ENCODE results near the gene RAD54L2. TPM values are rescaled to one million over a fixed set of nuclear protein-coding genes. Genes with fewer than 3 reads are reported as not detected.

The RAD54L2 gene
- total RNA-seq, 4 donors from 2014 or later, result 8.1 to 18.7 (median 13.4) TPM

GRCh38 chr3:51580418-51580817 lies 41.9 kb downstream of the RAD54L2 start:
- Histone ChIP-seq H3K36me3 (peaks cover 0 to 15% (median 0%) of the 10 kb centered on the region in 3 donors), H3K27ac (no peak overlapping the region), H3K4me3 (no peak overlapping the region), H3K4me1 (no peaks in the 10 kb centered on the region), H3K9me3 (no peaks in the 10 kb centered on the region), H3K27me3 (no peaks in the 10 kb centered on the region)
- WGBS, 2 donors, result 75 to 83% methylated on average over 1 to 2 of the region's 2 CpGs
- intact Hi-C loops (cut with DNase I), result no loop called here
- DNase-seq, result no peak
- TF ChIP-seq POLR2A (IDR thresholded peaks at IDR 0.05), result no peak
- TF ChIP-seq, protein P1, sequence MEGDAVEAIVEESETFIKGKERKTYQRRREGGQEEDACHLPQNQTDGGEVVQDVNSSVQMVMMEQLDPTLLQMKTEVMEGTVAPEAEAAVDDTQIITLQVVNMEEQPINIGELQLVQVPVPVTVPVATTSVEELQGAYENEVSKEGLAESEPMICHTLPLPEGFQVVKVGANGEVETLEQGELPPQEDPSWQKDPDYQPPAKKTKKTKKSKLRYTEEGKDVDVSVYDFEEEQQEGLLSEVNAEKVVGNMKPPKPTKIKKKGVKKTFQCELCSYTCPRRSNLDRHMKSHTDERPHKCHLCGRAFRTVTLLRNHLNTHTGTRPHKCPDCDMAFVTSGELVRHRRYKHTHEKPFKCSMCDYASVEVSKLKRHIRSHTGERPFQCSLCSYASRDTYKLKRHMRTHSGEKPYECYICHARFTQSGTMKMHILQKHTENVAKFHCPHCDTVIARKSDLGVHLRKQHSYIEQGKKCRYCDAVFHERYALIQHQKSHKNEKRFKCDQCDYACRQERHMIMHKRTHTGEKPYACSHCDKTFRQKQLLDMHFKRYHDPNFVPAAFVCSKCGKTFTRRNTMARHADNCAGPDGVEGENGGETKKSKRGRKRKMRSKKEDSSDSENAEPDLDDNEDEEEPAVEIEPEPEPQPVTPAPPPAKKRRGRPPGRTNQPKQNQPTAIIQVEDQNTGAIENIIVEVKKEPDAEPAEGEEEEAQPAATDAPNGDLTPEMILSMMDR (IDR thresholded peaks at IDR 0.05), result no peak

- no peak for TF ChIP-seq POLR2A (IDR thresholded peaks at IDR 0.05)
- TF ChIP-seq, protein P1 (IDR thresholded peaks at IDR 0.05), result no peak
- no peak for DNase-seq
- no peak overlapping the region for H3K27ac ChIP-seq
- peaks cover 0 to 15% (median 0%) of the 10 kb centered on the region in 3 donors for H3K36me3 ChIP-seq
- H3K4me3 ChIP-seq, result no peak overlapping the region
- 80 to 100% methylated on average over 1 to 4 of the region's 4 CpGs for WGBS, 2 donors
- no peaks in the 10 kb centered on the region for H3K9me3 ChIP-seq
- intact Hi-C loops (cut with DNase I), result no loop called here
- no peaks in the 10 kb centered on the region for H3K27me3 ChIP-seq
- H3K4me1 ChIP-seq, result no peaks in the 10 kb centered on the region
Measured at GRCh38 chr3:51581524-51581923, 43.0 kb downstream of the RAD54L2 start.

DNA sequence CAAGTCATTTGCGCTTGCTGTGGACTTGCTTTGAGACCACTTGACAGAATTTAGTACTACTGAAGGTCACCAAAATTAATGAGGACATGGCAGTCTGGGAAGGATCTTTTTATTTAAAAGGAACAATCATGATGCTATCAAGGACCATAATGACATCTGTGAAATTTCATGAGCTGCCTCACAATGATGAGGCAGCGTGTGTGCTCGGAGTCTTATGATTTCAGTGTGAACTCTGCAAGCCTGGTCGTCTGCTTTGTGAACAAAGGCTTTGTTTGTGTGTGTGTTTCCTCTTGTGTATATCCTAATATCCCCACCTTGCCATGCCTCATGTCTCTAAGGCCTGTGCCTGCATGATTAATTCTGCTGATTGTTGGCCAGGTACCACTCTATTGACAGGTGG lies 46.7 kb downstream of the RAD54L2 start:
- Histone ChIP-seq H3K4me3 (no peak overlapping the region), H3K36me3 (peaks cover 0 to 5% (median 0%) of the 10 kb centered on the region in 3 donors), H3K4me1 (no peaks in the 10 kb centered on the region), H3K27me3 (no peaks in the 10 kb centered on the region), H3K27ac (no peak overlapping the region), H3K9me3 (no peaks in the 10 kb centered on the region)
- TF ChIP-seq POLR2A (IDR thresholded peaks at IDR 0.05), result no peak
- TF ChIP-seq, protein P1 (IDR thresholded peaks at IDR 0.05), result no peak
- intact Hi-C loops (cut with DNase I), result no loop called here
- DNase-seq, result no peak
- WGBS, 2 donors, result 71 to 87% methylated on average over 4 of the region's 4 CpGs

DNA sequence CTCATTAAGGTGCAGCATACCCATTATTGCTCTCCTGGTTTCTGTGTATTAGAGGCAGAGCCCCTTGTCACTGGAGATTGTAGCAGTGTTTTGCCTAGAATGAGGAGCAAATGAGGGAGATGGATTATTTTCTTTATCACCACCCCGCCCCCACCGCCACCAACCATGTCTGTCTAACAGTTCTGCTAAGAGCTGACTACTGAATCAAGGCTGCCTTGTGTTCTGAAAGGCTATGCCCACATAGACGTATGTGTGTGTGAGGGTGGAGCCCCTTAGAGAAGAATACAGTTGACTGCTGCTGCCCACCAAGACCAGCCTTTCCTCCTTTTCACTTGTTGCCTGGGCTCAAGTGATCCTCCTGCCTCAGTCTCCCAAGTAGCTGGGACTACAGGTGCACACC lies 47.4 kb downstream of the RAD54L2 start:
- 88 to 100% methylated on average over 3 of the region's 3 CpGs for WGBS, 2 donors
- Histone ChIP-seq H3K36me3 (peaks cover 0 to 12% (median 0%) of the 10 kb centered on the region in 3 donors), H3K27me3 (no peaks in the 10 kb centered on the region), H3K27ac (no peak overlapping the region), H3K4me3 (no peak overlapping the region), H3K4me1 (no peaks in the 10 kb centered on the region), H3K9me3 (no peaks in the 10 kb centered on the region)
- no peak for DNase-seq
- intact Hi-C loops (cut with DNase I), result no loop called here
- TF ChIP-seq, protein P1 (IDR thresholded peaks at IDR 0.05), result no peak
- TF ChIP-seq POLR2A (IDR thresholded peaks at IDR 0.05), result no peak

Other genes with a start within 250 kb of the RAD54L2 start
- 10 to 100 TPM; 35.9 to 97.7 (median 72.6) TPM for gene MANF, start 153.4 kb upstream of the RAD54L2 start, total RNA-seq
- 10 to 100 TPM; 26.3 to 35.3 (median 27.0) TPM for gene RBM15B, start 147.4 kb upstream of the RAD54L2 start, total RNA-seq
- 10 to 100 TPM; 14.4 to 20.6 (median 16.2) TPM for gene DCAF1, start 38.7 kb upstream of the RAD54L2 start, total RNA-seq
- gene TEX264, start 132.5 kb downstream of the RAD54L2 start, total RNA-seq, result 10 to 100 TPM; 39.9 to 65.0 (median 57.3) TPM
- gene GRM2, start 168.3 kb downstream of the RAD54L2 start, total RNA-seq, result under 1 TPM in 3 of 4 donors, not detected in 1; 0.04 to 0.57 (median 0.53) TPM
- gene IQCF6, start 240.5 kb downstream of the RAD54L2 start, total RNA-seq, result not detected